ENCODE measurements around the gene VWA3A.

DNA sequence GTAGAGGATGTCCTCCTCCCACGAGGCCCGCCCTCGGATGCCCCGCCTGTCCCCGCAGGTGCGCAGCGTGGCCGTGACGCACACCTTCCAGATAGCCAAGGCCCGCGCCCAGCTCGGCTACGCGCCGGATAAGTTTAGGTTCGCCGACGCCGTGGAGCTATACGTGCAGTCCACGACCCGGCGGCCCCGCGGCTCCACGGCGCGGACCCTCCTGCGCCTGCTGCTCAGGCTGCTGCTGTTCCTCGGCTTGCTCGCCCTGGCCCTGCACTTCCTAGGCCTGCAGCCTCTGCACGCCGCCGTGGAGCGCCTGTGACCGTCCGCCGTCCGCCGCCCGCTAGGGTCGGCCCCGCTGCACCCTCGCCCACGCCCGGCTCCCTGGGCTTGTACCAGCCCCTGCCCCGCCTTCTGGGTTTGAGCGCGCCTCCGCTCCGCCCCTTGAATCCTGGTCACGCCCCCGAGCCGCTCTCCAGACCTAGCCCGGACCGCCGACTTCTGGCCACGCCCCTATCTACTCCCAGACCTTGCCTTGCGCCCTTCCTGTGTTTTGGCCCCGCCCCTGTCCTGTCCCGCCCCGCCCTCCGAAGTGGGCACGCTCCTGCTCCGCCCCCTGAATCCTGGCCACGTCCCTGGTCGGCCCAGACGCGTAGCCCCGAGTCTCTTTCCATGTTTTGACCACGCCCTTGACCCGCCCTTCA lies 97.9 kb downstream of the VWA3A start:
- TF ChIP-seq, protein P1, sequence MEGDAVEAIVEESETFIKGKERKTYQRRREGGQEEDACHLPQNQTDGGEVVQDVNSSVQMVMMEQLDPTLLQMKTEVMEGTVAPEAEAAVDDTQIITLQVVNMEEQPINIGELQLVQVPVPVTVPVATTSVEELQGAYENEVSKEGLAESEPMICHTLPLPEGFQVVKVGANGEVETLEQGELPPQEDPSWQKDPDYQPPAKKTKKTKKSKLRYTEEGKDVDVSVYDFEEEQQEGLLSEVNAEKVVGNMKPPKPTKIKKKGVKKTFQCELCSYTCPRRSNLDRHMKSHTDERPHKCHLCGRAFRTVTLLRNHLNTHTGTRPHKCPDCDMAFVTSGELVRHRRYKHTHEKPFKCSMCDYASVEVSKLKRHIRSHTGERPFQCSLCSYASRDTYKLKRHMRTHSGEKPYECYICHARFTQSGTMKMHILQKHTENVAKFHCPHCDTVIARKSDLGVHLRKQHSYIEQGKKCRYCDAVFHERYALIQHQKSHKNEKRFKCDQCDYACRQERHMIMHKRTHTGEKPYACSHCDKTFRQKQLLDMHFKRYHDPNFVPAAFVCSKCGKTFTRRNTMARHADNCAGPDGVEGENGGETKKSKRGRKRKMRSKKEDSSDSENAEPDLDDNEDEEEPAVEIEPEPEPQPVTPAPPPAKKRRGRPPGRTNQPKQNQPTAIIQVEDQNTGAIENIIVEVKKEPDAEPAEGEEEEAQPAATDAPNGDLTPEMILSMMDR (conservative IDR thresholded peaks at IDR 0.05; ENCODE audit: low read depth in 2 of 2), result no peak
- TF ChIP-seq CREB1 (CRISPR knock-in tag; IDR thresholded peaks at IDR 0.05; ENCODE audit: low read depth) (no peak), EZH2 (IDR thresholded peaks at IDR 0.05; ENCODE audit: low read depth, unreplicated experiment) (no peak)
